ENCODE measurements around the gene C6orf163. TPM values are rescaled to one million over a fixed set of nuclear protein-coding genes. Genes with fewer than 3 reads are reported as not detected.

The C6orf163 gene
- total RNA-seq, 4 donors from 2014 or later = 2.2 to 4.5 (median 3.3) TPM

DNA sequence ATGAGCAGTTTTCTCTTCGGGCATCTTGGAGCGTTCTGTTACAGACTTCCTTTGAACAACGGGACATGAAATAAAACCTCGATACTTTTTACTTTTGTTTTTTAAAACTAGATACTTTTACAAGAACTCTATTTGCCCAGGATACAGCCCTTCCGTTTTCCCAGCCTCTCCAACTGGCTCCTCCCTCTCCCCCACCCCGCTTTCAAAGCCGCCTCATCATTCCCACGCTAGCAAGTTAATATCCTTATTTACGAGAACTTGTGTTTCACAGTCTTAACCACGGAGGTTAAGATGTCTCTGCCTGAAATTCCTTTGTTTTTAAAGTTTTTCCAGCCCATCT is 62.9 kb downstream of the C6orf163 start:
- Histone ChIP-seq H3K9me3 (no peaks in the 10 kb centered on the region), H3K4me3 (peak overlapping the region; percentile 68 to 98 (median 82)), H3K27ac (peak overlapping the region; percentile 49 to 86 (median 80)), H3K36me3 (no peaks in the 10 kb centered on the region), H3K4me1 (peaks cover 0 to 5% (median 0%) of the 10 kb centered on the region in 4 donors), H3K27me3 (no peaks in the 10 kb centered on the region)
- no peak for DNase-seq (ENCODE audit: low spot score in 2 of 2)
- no peak for TF ChIP-seq EP300 (IDR thresholded peaks at IDR 0.05)
- no peak for TF ChIP-seq POLR2A (IDR thresholded peaks at IDR 0.05)
- TF ChIP-seq, protein P1, sequence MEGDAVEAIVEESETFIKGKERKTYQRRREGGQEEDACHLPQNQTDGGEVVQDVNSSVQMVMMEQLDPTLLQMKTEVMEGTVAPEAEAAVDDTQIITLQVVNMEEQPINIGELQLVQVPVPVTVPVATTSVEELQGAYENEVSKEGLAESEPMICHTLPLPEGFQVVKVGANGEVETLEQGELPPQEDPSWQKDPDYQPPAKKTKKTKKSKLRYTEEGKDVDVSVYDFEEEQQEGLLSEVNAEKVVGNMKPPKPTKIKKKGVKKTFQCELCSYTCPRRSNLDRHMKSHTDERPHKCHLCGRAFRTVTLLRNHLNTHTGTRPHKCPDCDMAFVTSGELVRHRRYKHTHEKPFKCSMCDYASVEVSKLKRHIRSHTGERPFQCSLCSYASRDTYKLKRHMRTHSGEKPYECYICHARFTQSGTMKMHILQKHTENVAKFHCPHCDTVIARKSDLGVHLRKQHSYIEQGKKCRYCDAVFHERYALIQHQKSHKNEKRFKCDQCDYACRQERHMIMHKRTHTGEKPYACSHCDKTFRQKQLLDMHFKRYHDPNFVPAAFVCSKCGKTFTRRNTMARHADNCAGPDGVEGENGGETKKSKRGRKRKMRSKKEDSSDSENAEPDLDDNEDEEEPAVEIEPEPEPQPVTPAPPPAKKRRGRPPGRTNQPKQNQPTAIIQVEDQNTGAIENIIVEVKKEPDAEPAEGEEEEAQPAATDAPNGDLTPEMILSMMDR (IDR thresholded peaks at IDR 0.05) = no peak
- WGBS, 2 donors = 0 to 1% methylated on average over 10 of the region's 10 CpGs

DNA sequence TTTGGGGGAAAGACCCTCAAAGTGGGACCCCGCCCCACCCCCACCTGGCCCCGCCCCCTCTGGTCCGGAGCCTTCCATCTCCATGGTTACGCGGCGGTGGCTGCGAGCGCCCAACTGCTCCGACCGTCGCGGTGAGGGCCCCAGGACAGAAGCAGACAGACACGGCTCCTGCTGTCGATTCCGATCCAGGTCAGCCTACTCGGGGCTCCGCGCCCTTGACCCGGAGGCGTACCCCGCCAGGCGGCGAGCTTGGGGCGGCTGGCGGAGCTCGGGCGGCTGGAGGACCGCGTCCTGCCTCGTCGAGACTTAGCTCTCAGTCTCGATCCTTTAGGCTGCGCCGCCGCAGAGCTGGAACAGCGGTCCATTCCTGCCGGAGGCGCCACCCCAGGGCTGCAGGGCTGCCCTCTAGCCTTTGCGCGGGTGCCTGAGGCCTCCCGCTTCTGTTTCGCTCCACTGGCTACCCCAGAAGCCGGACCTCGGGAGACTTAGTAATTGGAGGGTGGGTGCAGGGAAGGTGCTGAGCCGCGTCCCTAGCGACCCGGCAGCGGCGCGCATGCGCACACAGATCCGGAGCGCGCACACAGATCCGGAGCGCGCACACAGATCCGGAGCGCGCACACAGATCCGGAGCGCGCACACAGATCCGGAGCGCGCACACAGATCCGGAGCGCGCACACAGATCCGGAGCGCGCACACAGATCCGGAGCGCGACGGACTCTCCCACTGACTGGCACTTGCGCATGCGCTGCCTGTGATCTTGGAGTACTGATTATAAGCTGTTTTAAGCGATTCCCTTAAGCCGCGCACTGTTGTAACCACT is 63.5 kb downstream of the C6orf163 start, which contains the start of gene CFAP206:
CFAP206 (plus strand) TSS at position 72 of the 820 bp plus-strand sequence. CDS start 1,868 bp downstream, outside the sequence.
- peaks cover 0 to 5% (median 0%) of the 10 kb centered on the region in 4 donors for H3K4me1 ChIP-seq
- H3K4me3 ChIP-seq = peak within 1 kb of the TSS; percentile 68 to 98 (median 82)
- peak within 1 kb of the TSS; percentile 49 to 86 (median 82) for H3K27ac ChIP-seq
- peak; percentile 50 to 69 for DNase-seq (ENCODE audit: low spot score in 2 of 2)
- WGBS, 2 donors = 0 to 1% methylated on average over 11 to 24 of the region's 82 CpGs
- H3K27me3 ChIP-seq = no peaks in the 10 kb centered on the region
- peak in 1 of 2 donors; percentile 34 for TF ChIP-seq EP300 (IDR thresholded peaks at IDR 0.05)
- no peak for TF ChIP-seq POLR2A (IDR thresholded peaks at IDR 0.05)
- TF ChIP-seq, protein P1 (IDR thresholded peaks at IDR 0.05) = no peak
- no peaks in the 10 kb centered on the region for H3K9me3 ChIP-seq
- no peaks in the 10 kb centered on the region for H3K36me3 ChIP-seq

DNA sequence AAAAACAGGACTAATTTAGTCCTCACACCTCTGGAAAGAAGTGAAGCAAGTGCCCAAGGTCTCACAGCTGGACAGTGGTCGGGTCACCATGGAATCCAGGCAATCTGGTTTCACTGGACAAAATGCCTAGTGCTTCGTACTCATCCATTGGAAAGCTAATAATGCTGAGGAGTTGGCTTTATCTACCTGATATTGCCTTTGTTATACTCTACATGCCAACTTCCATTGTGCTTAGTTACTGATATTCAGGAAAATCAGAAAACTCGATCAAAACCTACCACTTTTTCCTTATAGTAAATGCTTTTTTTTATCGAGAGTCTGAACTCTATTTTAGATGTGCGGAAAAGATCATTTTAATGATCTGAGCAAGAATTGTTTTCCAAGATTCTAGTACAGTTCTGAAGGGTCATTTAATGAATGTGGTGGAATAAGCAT is 64.1 kb downstream of the C6orf163 start:
- WGBS, 2 donors = 33 to 45% methylated on average over 5 of the region's 5 CpGs
- TF ChIP-seq, protein P1 (IDR thresholded peaks at IDR 0.05) = no peak
- TF ChIP-seq EP300 (IDR thresholded peaks at IDR 0.05) (no peak), POLR2A (IDR thresholded peaks at IDR 0.05) (no peak)
- Histone ChIP-seq H3K9me3 (no peaks in the 10 kb centered on the region), H3K27ac (peak overlapping the region; percentile 24 to 86 (median 63)), H3K27me3 (no peaks in the 10 kb centered on the region), H3K36me3 (no peaks in the 10 kb centered on the region), H3K4me3 (peak overlapping the region; percentile 68 to 98 (median 82)), H3K4me1 (peaks cover 0 to 5% (median 0%) of the 10 kb centered on the region in 4 donors)
- DNase-seq (ENCODE audit: low spot score in 2 of 2) = no peak

Other genes starting within 250 kb of the C6orf163 start
- gene CGA, start 249.7 kb upstream of the C6orf163 start, total RNA-seq = not detected
- 10 to 100 TPM; 35.5 to 48.3 (median 43.9) TPM for gene ZNF292, start 189.2 kb upstream of the C6orf163 start, total RNA-seq
- gene SMIM8, start 22.2 kb upstream of the C6orf163 start, total RNA-seq = 10 to 100 TPM; 10.0 to 25.1 (median 11.9) TPM
- not detected for gene GJB7, start 15.5 kb upstream of the C6orf163 start, total RNA-seq
- not detected for gene CFAP206, start 63.2 kb downstream of the C6orf163 start, total RNA-seq
- gene SLC35A1, start 128.2 kb downstream of the C6orf163 start, total RNA-seq = 10 to 100 TPM; 23.7 to 35.8 (median 26.3) TPM
- gene RARS2, start 245.2 kb downstream of the C6orf163 start, total RNA-seq = 10 to 100 TPM; 16.3 to 20.7 (median 18.5) TPM
- 10 to 100 TPM; 17.1 to 30.6 (median 22.3) TPM for gene ORC3, start 245.3 kb downstream of the C6orf163 start, total RNA-seq

All from tibial nerve (tissue), 4 donors.